Trophoblast cell (in vitro differentiated cells and primary cell): Measurements from ENCODE around the gene EPRS1.

Experiments used
- DNase-seq, 2 donors: peaks; one replicate each; pipeline ENCODE4 v3.0.0-alpha.2; 2016
- H2AFZ ChIP-seq: 2 replicates; pipeline ENCODE4 v1.6.1; 2013; ENCODE audit warnings: low read length, moderate library complexity, mild to moderate bottlenecking; ENCODE audit not compliant: insufficient read depth, poor library complexity
- H2AK5ac ChIP-seq: 2 replicates; pipeline ENCODE4 v1.6.1; 2013; ENCODE audit warnings: mild to moderate bottlenecking, low read length
- H2BK120ac ChIP-seq: 2 replicates; pipeline ENCODE4 v1.6.1; 2013; ENCODE audit warnings: low read length, mild to moderate bottlenecking, moderate library complexity; ENCODE audit not compliant: insufficient read depth, poor library complexity
- H2BK12ac ChIP-seq: 2 replicates; pipeline ENCODE4 v1.6.1; 2013; ENCODE audit warnings: mild to moderate bottlenecking, low read length, moderate library complexity
- H2BK5ac ChIP-seq: 2 replicates; pipeline ENCODE4 v1.6.1; 2013; ENCODE audit warnings: low read length, low read depth, moderate library complexity, mild to moderate bottlenecking; ENCODE audit not compliant: poor library complexity
- H3K14ac ChIP-seq: 2 replicates; pipeline ENCODE4 v1.6.1; 2013; ENCODE audit warnings: mild to moderate bottlenecking, low read length
- H3K18ac ChIP-seq: 2 replicates; pipeline ENCODE4 v1.6.1; 2013; ENCODE audit warnings: mild to moderate bottlenecking, low read length
- H3K23ac ChIP-seq: 2 replicates; pipeline ENCODE4 v1.6.1; 2013; ENCODE audit warnings: low read length
- H3K27ac ChIP-seq: 2 replicates; pipeline ENCODE4 v1.5.1; 2013; ENCODE audit warnings: low read depth, mild to moderate bottlenecking, inconsistent platforms, low read length, moderate library complexity
- H3K27me3 ChIP-seq: 2 replicates; pipeline ENCODE4 v1.6.1; 2013; ENCODE audit warnings: inconsistent platforms, mild to moderate bottlenecking, low read length, moderate library complexity; ENCODE audit not compliant: insufficient read depth
- H3K36me3 ChIP-seq, 2 experiments: 1 replicate in 1 of 2; 2 replicates in 1 of 2; pipeline ENCODE4 v1.6.1; 2013; ENCODE audit warnings: low read length in 2 of 2, mild to moderate bottlenecking in 2 of 2, moderate library complexity in 1 of 2; ENCODE audit not compliant: insufficient read depth in 2 of 2, control insufficient read depth in 1 of 2
- H3K4ac ChIP-seq: 2 replicates; pipeline ENCODE4 v1.6.1; 2013; ENCODE audit warnings: low read depth, mild to moderate bottlenecking, low read length, moderate library complexity
- H3K4me1 ChIP-seq, 2 experiments: 1 replicate in 1 of 2; 2 replicates in 1 of 2; pipeline ENCODE4 v1.6.1; 2013; ENCODE audit warnings: low read length in 2 of 2, mild to moderate bottlenecking in 2 of 2, moderate library complexity in 1 of 2; ENCODE audit not compliant: insufficient read depth in 2 of 2, control insufficient read depth in 1 of 2
- H3K4me2 ChIP-seq: 2 replicates; pipeline ENCODE4 v1.6.1; 2013; ENCODE audit warnings: inconsistent platforms, mild to moderate bottlenecking, low read length, moderate library complexity
- H3K4me3 ChIP-seq: 2 replicates; pipeline ENCODE4 v1.5.1; 2013; ENCODE audit warnings: mild to moderate bottlenecking, low read depth, low read length, inconsistent platforms
- H3K79me1 ChIP-seq: one replicate; pipeline ENCODE4 v1.6.1; 2013; ENCODE audit warnings: low read length
- H3K79me2 ChIP-seq: 2 replicates; pipeline ENCODE4 v1.6.1; 2013; ENCODE audit warnings: low read length, mild to moderate bottlenecking; ENCODE audit not compliant: control insufficient read depth, insufficient read depth, poor library complexity
- H3K9ac ChIP-seq: 2 replicates; pipeline ENCODE4 v1.6.1; 2013; ENCODE audit warnings: mild to moderate bottlenecking, low read length
- H3K9me3 ChIP-seq: 2 replicates; pipeline ENCODE4 v1.6.1; 2013; ENCODE audit warnings: low read depth, mild to moderate bottlenecking, control low read depth, inconsistent platforms, low read length; ENCODE audit not compliant: insufficient read depth
- H4K12ac ChIP-seq: 2 replicates; pipeline ENCODE4 v1.6.1; 2013; ENCODE audit warnings: low read depth, mild to moderate bottlenecking, low read length, moderate library complexity
- H4K8ac ChIP-seq: 2 replicates; pipeline ENCODE4 v1.6.1; 2013; ENCODE audit warnings: low read depth, mild to moderate bottlenecking, low read length, moderate library complexity
- H4K91ac ChIP-seq: one replicate; pipeline ENCODE4 v1.6.1; 2013; ENCODE audit warnings: low read depth, mild to moderate bottlenecking, low read length, moderate library complexity
- WGBS: extraction: QIAGEN DNeasy Blood & Tissue Kit; methylation state at CpG from one replicate; pipeline ENCODE4 v1.1.7; 2013; ENCODE audit warnings: missing lambda C conversion rate; ENCODE audit not compliant: insufficient read length, insufficient coverage; ENCODE audit errors: extremely low coverage; 5-methylcytosine and 5-hydroxymethylcytosine counted together

Gene EPRS1

DNA sequence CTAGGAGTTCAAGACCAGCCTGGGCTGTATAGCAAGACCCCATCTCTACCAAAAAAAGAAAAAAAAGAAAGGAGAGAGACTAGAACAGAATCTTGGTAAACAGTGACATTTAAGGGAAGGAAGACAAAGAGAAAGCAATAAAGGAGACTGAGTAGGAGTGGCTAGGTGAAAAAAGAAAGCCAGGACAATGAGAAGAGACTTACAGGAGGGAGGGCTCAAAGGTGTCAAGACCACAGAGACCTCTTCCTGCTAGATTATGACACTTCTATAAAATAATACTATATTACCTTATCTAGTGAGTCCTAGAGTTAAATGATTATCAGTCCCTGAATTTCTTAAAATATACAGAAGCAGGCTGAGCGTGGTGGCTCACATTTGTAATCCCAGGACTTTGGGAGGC, 10.1 kb upstream of the EPRS1 start:
- H2BK120ac ChIP-seq, result no peak overlapping the region
- H2BK12ac ChIP-seq, result no peak overlapping the region
- no peak for DNase-seq
- no peak overlapping the region for H3K18ac ChIP-seq
- no peak overlapping the region for H2BK5ac ChIP-seq
- no CpG with 5 or more reads among the region's 1 CpG for WGBS
- peaks cover 3 to 10% of the 10 kb centered on the region in 2 experiments for H3K36me3 ChIP-seq
- H3K9me3 ChIP-seq, result no peaks in the 10 kb centered on the region
- no peak overlapping the region for H2AFZ ChIP-seq
- no peak overlapping the region for H3K4me2 ChIP-seq
- H3K4ac ChIP-seq, result no peak overlapping the region
- H3K79me2 ChIP-seq, result no peaks in the 10 kb centered on the region
- no peaks in the 10 kb centered on the region for H3K27me3 ChIP-seq
- H3K23ac ChIP-seq, result no peak overlapping the region
- H3K9ac ChIP-seq, result no peak overlapping the region
- H4K12ac ChIP-seq, result no peak overlapping the region
- H4K8ac ChIP-seq, result no peak overlapping the region
- H2AK5ac ChIP-seq, result no peak overlapping the region
- no peak overlapping the region for H3K4me3 ChIP-seq
- no peaks in the 10 kb centered on the region for H3K79me1 ChIP-seq
- no peak overlapping the region for H3K14ac ChIP-seq
- no peak overlapping the region for H4K91ac ChIP-seq
- no peaks in the 10 kb centered on the region for H3K4me1 ChIP-seq
- no peak overlapping the region for H3K27ac ChIP-seq

- H3K18ac ChIP-seq, result no peak overlapping the region
- no peak overlapping the region for H2AK5ac ChIP-seq
- H3K14ac ChIP-seq, result no peak overlapping the region
- no peak overlapping the region for H2BK5ac ChIP-seq
- peak overlapping the region; percentile 56 for H4K91ac ChIP-seq
- H3K4me1 ChIP-seq, result no peaks in the 10 kb centered on the region
- H3K79me1 ChIP-seq, result peaks cover 4% of the 10 kb centered on the region
- H3K36me3 ChIP-seq, result peaks cover 0 to 4% of the 10 kb centered on the region in 2 experiments
- H2AFZ ChIP-seq, result peak overlapping the region; percentile 78
- no peak overlapping the region for H3K23ac ChIP-seq
- no peaks in the 10 kb centered on the region for H3K27me3 ChIP-seq
- H4K8ac ChIP-seq, result peak overlapping the region; percentile 75
- no peak overlapping the region for H2BK12ac ChIP-seq
- H2BK120ac ChIP-seq, result no peak overlapping the region
- no peaks in the 10 kb centered on the region for H3K9me3 ChIP-seq
- H3K4ac ChIP-seq, result peak overlapping the region; percentile 0
- no peak overlapping the region for H4K12ac ChIP-seq
- DNase-seq, result peak in 1 of 2 donors; percentile 31
- H3K4me3 ChIP-seq, result peak overlapping the region; percentile 88
- H3K79me2 ChIP-seq, result peaks cover 5% of the 10 kb centered on the region
- H3K9ac ChIP-seq, result peak overlapping the region; percentile 44
- H3K27ac ChIP-seq, result no peak overlapping the region
- H3K4me2 ChIP-seq, result peak overlapping the region; percentile 88
- no CpG with 5 or more reads among the region's 17 CpGs for WGBS
These were observed 801 bp downstream of the EPRS1 start for GRCh38 chr1:220045356-220046051.

DNA sequence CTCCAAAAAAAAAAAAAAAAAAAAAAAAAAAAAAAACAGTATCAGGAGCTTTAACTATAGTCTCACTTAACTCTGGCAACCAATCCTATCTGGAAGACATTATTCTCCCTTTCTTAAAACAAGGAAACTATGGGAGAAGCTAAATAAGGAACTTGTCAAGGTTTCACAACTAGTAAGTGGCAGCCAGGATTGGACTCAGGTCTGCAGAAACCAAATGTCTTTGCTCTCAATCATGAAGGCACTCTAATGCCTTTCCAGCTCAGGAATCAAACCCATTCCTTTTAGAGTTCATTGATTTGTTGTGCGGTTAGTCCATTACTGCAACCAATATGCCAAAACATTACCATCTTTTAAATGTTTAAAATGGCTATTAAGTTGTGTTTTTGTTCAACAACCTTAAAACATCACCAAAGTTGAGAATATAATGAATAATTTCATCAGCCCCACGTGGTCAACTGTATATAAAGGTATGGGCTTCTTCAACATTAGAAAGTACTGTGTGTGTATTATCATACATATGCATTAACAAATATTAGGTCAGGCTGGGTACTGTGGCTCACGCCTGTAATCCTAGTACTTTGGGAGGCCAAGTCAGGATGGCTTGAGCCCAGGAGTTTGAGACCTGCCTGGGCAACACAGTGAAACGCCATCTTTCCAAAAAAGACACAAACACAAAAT, 1.5 kb downstream of the EPRS1 start:
- Histone ChIP-seq H2AFZ (no peak overlapping the region), H3K9me3 (no peaks in the 10 kb centered on the region), H4K91ac (no peak overlapping the region), H3K18ac (no peak overlapping the region), H3K4ac (peak overlapping the region; percentile 52), H4K12ac (no peak overlapping the region), H3K79me1 (peaks cover 4% of the 10 kb centered on the region), H2AK5ac (no peak overlapping the region), H2BK12ac (no peak overlapping the region), H3K14ac (no peak overlapping the region), H2BK5ac (no peak overlapping the region), H3K36me3 (peaks cover 1 to 7% of the 10 kb centered on the region in 2 experiments), H3K27ac (no peak overlapping the region), H4K8ac (no peak overlapping the region), H3K27me3 (no peaks in the 10 kb centered on the region), H2BK120ac (no peak overlapping the region), H3K79me2 (peaks cover 5% of the 10 kb centered on the region), H3K4me2 (peak overlapping the region; percentile 88), H3K9ac (no peak overlapping the region), H3K4me1 (no peaks in the 10 kb centered on the region), H3K23ac (no peak overlapping the region), H3K4me3 (no peak overlapping the region)
- no CpG with 5 or more reads among the region's 4 CpGs for WGBS
- peak in 1 of 2 donors; percentile 1 for DNase-seq

DNA sequence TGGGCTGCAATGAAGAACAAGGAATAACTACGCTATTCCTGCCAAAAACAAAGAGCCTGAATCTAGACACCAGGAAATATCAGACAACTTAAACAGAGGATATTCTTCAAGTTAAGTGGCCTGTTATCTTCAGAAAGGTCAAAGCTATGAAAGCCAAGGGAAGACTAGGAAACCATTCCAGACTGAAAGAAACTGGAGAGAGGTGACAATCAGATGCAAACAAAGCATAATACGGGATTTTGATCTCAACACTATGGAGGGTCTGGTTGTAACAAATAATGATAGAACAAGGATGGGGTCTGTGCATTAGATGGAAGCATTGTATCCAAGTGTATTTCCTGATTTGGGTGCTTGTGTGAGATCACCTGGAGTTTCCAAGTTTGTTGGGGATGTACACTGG, 2.7 kb downstream of the EPRS1 start:
- no peak overlapping the region for H4K8ac ChIP-seq
- no peak overlapping the region for H4K12ac ChIP-seq
- no peak overlapping the region for H3K4me2 ChIP-seq
- no peak overlapping the region for H2AK5ac ChIP-seq
- peaks cover 4% of the 10 kb centered on the region for H3K79me1 ChIP-seq
- no peaks in the 10 kb centered on the region for H3K9me3 ChIP-seq
- no CpG with 5 or more reads among the region's 2 CpGs for WGBS
- H3K14ac ChIP-seq, result no peak overlapping the region
- no peak overlapping the region for H2BK12ac ChIP-seq
- no peak for DNase-seq
- peak overlapping the region; percentile 91 for H3K4ac ChIP-seq
- H3K18ac ChIP-seq, result no peak overlapping the region
- H3K9ac ChIP-seq, result no peak overlapping the region
- peaks cover 5% of the 10 kb centered on the region for H3K79me2 ChIP-seq
- no peaks in the 10 kb centered on the region for H3K4me1 ChIP-seq
- H3K23ac ChIP-seq, result no peak overlapping the region
- H3K27ac ChIP-seq, result no peak overlapping the region
- no peaks in the 10 kb centered on the region for H3K27me3 ChIP-seq
- H3K4me3 ChIP-seq, result no peak overlapping the region
- no peak overlapping the region for H4K91ac ChIP-seq
- no peak overlapping the region for H2AFZ ChIP-seq
- peaks cover 9% of the 10 kb centered on the region in 2 experiments for H3K36me3 ChIP-seq
- no peak overlapping the region for H2BK120ac ChIP-seq
- no peak overlapping the region for H2BK5ac ChIP-seq
